Kidney tubule cell (primary cell): Measurements from ENCODE around the gene ACOX3.
"Not testable (repeated sequence)": the region's sequence is repeated elsewhere in the genome, so short reads cannot be mapped to it uniquely, and the experiment has no call there.

Source experiments
- DNase-seq: peaks from one replicate; pipeline ENCODE4 v3.0.0-alpha.2; 2018; ENCODE audit warnings: low spot score

Gene ACOX3

GRCh38 chr4:8386731-8387130 lies 53.8 kb downstream of the ACOX3 start:
- DNase-seq, result no peak

- DNase-seq, result not testable (repeated sequence)
Measured at GRCh38 chr4:8386131-8386530, 54.4 kb downstream of the ACOX3 start.

DNA sequence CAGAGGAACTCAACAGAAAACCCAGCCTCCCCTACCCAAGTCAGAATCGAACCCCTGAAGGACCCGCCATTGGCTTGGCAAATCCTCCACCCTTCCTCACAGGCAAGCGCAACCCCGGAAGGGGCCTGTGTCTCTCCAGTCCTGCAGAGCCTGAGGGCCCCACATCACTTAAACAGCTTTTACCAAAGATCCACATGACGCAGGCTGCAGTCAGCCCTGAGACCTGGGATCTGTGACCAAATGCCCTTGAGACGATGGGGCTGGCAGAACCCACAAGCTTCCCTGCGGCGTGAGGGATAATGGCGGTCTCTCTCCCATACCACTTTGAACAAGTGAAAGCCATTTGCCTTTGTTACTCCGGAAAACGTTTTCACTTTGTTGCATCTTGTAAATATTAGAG lies 54.9 kb downstream of the ACOX3 start:
- DNase-seq, result no peak

GRCh38 chr4:8385106-8385505 lies 55.4 kb downstream of the ACOX3 start:
- DNase-seq, result no peak

DNA sequence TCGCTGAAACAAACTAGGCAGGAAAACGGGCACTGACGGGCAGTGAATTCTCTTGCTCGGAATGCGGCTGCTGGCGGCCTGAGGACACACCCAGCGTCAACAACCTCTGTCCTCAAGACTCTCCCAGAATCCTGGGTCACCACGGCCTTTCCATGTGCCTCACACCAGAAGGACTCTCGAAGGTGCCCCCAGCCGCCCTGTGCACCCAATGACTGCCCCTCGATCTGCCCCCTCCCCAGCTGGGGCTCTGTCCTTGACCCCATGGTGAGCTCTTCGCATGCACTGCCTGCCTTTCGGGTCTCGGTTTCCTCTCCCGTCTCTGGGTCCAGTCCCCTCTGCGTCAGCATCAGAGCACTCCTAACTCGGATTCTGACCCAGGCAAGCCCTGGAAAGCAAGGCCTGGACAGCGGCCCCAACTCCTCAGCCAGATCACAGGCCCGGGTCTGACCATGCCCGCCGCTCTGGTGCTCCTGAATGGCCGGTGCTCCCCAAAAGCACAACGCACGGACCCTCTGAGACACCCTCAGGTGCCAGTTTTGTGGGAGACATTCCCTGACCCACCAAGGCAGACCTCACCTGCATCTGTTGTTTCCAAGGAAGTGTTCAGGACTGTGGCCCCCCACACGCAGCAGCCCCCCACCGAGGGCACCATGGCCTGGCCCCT lies 56.0 kb downstream of the ACOX3 start:
- DNase-seq, result no peak

DNA sequence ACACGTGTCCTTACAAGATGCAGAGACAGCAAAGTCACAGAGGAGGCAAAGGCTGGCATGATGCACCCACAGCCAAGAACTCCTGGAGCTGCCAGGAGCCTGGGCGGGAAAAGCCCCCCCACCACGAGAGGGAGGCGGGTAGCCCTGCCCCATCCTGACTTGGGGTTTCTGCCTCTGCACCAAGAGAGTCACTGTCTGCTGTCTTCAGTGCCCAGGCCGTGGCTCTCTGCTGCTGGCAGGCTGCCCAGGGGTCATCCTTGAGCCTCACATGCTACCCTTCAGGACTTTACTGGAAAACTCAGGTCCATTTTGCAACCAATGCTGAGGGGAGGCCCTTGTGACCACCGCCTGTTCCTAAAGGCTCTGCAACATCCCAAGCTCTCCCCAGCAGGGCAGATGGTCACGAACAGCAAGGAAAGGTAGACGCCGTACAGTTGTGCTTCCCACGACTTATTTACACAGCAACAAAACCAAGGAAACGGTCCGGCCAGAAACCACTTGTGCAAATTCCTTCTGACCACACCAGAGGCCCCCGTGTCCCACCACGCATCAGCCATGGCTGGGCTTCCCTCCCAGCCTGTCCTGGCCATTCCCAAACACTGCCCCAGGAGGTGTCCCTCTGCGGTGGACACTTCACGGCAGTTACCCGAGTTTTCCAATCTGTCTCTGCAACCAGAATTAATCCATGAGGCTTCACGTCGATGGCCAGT lies 56.9 kb downstream of the ACOX3 start:
- no peak for DNase-seq

- no peak for DNase-seq
Measured at GRCh38 chr4:8383016-8383415, 57.5 kb downstream of the ACOX3 start.

DNA sequence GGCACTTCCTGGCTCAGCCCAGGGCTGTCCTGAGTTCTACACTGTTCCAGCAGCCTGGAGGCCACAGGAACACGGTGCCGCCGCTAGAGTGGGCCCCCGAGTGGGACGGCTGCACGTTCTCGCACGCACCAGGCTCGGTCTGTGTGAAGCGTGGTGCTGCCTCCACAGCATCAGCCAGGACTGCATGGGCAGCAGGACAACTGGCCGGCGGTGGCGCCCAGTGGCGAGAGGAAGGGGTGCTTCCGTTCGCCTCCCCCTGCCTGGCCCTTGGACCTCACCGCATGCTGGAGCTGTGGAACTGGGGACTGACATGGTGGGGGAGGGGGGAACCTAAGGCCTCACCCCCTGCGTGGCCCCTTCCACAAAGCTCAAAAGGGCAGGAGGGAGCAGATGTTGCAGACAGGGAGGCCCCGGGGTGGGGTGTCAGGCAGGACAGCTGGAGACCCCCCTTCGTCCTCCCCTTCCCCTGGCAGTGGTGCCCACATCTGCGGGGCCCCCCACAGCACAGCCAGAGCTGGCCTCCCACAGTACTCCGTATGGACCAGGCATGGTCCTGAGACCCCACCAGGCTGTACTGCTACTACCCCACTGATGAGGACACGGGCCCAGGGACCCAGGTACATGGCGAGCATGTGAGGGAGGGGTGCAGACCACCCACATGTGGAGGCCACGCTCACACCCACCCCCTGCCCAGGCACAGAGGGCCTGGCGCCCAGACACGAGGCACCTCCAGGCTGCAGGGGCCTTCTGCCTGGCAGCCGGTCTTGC lies 58.5 kb downstream of the ACOX3 start:
- DNase-seq, result no peak

DNA sequence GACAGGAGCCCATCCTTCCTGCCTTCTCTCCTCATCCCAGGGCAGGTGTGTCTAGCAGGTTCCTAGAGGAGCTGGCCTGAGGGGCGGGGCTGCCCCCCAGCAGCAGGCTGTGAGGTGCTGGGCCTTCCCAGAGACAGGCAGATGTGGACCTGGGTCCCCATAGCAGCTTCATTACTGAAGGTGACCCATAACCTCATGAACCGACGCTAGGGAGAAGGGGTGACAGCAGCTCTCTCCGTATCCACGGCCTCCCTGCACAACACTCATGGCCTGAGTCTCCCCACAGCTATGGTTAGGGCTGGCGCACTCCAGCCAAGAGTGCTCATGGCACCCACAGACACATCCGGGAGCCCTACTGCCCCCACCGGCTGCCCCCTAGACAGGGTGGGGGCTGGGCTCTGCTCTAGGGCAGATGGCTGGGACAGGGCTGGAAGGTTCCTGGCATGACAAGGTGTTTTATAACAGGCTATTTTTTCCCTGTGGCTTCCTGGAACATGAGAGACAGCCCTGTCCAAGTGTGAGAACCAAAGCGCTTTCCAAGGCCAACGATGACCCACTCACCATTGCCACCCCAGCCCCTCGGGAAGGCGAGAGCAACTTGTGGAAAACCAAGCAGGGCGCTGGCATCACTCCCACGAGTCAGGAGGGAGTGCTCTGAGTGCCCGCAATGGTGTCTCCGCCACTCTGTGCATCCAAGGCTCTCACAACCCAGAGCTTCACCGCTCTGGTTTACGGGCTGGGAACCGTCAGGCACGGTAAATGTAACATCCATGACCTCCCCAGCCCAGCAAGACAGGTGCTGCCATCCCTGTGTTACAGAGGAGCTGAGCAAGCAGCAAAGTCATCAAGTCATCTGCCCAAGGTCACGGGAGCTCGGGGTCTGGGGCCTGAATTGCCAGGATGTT lies 59.8 kb downstream of the ACOX3 start:
- DNase-seq, result no peak

DNA sequence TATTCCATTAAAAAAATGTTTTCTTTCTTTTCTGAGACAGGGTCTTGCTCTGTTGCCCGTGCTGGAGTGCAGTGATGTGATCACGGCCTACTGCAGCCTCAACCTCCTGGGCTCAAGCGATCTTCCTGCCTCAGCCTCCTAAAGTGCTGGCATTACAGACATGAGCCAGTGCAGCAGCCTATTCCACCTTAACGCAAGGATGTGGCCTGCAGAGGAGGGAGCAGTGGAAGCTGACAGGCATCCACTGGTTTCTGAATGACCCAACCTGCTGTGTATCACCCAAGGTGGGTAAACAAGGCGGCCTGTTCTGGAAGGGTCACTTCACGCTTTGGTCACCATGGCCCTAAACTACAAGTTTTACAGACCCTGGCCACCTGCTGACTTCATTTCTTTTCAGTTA lies 60.8 kb downstream of the ACOX3 start:
- DNase-seq, result no peak

- no peak for DNase-seq
Measured at GRCh38 chr4:8379281-8379680, 61.2 kb downstream of the ACOX3 start.

DNA sequence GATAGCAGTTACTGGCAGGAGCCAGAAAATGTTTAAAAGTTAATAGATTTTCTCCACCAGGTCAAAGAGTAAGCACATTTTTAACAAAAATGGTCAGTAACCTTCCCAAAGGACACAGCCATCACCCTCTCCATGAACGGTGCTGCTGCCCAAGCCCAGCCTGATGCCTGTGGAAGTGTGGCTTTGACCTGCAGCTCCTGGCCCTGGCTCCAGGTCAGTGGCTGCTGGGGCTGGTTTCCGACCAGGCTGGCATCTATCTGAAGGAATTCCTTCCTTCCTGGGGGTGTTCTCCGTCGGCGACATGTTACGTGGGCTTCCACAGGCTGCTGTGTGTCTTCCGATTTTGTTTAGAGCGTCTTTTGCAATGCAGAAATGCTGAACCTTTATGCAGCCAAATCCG lies 61.7 kb downstream of the ACOX3 start:
- no peak for DNase-seq

DNA sequence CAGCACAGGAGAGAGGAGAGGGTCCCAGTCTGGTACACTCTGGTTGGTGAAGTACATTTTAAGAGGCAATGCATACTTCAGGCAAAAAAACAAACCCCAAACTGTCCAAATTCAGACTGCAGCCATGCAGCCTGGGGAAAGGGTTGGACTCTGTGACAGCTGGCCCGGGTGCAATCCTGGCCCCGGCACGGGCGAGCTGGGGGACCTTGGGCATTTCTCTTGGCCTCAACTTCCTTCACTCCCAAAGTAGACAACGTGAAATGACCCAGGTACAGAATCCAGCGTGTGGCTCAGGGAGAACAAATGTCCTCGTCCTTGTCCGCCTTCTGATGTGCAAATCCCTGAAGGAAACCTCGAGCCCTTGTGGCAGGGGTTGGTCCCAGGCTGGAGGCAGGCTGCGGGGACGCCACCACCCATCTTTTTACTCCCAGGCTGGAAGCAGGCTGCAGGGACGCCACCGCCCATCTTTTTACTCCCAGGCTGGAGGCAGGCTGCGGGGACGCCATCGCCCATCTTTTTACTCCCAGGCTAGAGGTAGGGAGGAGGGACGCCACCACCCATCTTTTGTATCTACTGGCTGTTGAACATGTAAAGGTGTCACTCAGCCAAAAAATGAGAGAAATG lies 62.3 kb downstream of the ACOX3 start:
- DNase-seq, result no peak

- no peak for DNase-seq
Measured at GRCh38 chr4:8377103-8378075, 63.1 kb downstream of the ACOX3 start.

- no peak for DNase-seq
Measured at GRCh38 chr4:8376361-8377102, 64.0 kb downstream of the ACOX3 start.

- DNase-seq, result no peak
Measured at GRCh38 chr4:8374851-8375649, 65.5 kb downstream of the ACOX3 start.

- DNase-seq, result no peak
Measured at GRCh38 chr4:8373973-8374545, 66.5 kb downstream of the ACOX3 start.

DNA sequence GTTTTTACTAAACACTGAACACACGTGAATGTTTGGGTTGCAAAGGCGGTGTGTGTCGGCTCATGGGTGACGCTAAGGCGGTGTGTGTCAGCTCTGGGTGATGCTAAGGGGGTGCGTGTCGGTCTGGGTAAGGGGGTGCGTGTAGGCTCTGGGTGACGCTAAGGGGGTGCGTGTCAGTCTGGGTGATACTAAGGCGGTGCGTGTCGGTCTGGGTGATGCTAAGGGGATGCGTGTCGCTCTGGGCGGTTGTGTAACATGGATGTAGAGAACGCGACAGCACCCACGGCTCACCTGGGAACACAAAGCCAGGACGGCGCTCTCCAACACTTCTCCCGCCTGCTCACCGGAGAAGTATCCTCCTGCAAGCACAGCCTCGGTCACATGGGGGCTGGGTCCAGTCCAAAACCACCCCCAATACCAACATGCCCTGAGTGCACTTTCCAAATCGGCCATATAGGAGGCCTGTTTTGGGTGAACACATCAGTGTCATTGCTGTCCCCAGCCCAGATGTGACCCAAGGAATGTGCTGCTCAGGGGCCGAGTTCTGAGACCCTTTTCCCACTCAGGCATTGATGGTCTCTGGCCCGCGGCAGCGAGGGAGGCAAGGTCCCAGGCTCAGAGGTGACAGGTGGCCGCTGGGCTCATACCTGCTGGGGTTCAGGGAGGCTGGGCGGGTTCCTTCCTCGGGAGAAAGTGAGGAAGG lies 67.1 kb downstream of the ACOX3 start:
- no peak for DNase-seq
